GM12864 (cell line): ENCODE measurements around the gene ZNF598.

Experiments
- DNase-seq: peaks from one replicate; pipeline ENCODE4 v3.0.0-alpha.2; 2011; ENCODE audit warnings: low read depth
- H3K4me3 ChIP-seq: 2 replicates; pipeline ENCODE4 v1.5.1; 2011; ENCODE audit warnings: mild to moderate bottlenecking, low read depth, low read length, control low read depth
- CTCF ChIP-seq: IDR thresholded peaks from 2 replicates; pipeline ENCODE4 v1.5.1; 2011; ENCODE audit warnings: low read depth, mild to moderate bottlenecking, moderate library complexity, low read length, control low read depth, inconsistent platforms; ENCODE audit errors: missing control alignments

Gene ZNF598

DNA sequence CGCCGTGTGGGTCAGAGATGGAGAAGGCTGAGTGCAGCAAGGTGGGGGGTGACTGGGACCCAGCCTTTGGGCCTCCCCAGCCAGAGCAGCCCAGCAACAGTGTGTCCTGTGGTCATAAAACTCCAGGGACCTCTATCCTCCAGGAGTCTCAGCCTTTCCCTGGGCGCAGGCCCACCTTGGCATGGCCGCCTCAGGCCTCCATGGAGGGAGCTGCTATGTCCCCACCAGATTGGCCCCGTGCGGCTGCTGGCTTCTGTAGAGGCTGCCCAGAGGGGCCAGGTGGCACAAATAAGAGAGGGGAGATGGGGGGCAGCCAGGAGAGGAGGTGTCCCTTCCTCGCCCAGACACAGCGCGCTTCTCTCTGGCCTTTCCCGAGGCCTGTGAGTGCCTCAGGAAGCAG, 22.4 kb downstream of the ZNF598 start:
- H3K4me3 ChIP-seq, result no peak overlapping the region
- DNase-seq, result no peak
- TF ChIP-seq CTCF, result no peak

DNA sequence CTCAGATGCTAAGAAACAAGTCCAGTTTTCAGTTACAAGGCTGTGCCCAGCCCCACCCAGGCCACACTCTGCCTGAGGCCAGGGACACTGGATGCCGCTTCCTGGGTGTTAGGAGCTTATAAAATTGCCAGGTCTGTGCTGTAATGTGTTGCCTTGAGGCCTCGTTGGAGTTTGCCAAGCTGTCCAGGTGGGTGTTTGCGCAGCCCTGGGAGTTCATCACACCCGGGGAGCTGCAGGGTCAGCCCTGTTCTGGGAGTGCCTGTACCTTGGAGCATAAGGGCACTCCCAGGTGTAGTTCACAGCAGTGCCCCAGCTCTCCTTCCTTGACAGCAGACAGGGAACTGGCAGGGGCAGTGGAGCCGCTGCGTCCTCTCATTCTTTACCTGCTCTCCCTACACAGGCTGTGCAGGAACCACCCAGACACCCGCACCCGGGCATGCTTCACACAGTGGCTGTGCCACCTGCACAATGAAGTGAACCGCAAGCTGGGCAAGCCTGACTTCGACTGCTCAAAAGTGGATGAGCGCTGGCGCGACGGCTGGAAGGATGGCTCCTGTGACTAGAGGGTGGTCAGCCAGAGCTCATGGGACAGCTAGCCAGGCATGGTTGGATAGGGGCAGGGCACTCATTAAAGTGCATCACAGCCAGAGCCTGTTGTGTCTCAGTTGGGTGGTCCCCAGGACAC, 24.0 kb downstream of the ZNF598 start:
- no peak for TF ChIP-seq CTCF
- peak overlapping the region; percentile 66 for H3K4me3 ChIP-seq
- DNase-seq, result no peak

DNA sequence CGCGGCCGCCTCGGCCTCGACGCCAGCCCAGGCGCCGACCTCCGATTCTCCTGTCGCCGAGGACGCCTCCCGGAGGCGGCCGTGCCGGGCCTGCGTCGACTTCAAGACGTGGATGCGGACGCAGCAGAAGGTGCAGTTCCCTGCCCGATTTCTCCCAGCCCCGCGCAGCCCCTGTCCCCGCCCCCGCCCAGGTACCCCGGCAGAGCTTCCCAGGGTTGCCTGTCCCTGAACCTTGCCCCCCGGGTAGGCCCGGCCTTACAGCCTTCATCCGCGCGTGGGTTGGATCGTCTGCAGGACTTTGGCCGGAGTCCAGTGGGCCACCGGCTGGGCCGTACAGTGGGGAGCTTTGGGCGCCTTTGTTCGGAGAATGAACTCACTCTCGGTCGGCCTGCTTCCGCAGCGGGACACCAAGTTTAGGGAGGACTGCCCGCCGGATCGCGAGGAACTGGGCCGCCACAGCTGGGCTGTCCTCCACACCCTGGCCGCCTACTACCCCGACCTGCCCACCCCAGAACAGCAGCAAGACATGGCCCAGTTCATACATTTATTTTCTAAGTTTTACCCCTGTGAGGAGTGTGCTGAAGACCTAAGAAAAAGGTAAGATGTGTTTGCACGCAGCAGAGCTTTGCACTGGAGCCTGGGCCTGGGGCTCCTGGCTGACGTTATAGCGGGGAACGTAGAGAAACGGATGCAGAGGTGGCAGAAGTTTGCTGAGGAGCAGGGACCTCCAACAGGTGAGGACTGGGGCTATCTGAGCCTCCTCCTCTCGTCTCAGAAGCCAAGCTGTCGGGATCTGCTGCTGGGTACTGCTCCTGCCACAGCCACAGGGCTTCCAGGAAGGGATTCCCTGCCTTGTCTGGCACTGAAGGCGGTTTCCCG, 25.0 kb downstream of the ZNF598 start:
- no peak for DNase-seq
- H3K4me3 ChIP-seq, result peak overlapping the region; percentile 66
- TF ChIP-seq CTCF, result no peak

- peak; percentile 30 for TF ChIP-seq CTCF
- peak within 1 kb of the TSS; percentile 66 for H3K4me3 ChIP-seq
- no peak for DNase-seq
These were observed 25.9 kb downstream of the ZNF598 start, which contains the start of gene GFER for GRCh38 chr16:1983544-1984346. TSS of gene GFER (plus strand) at chr16:1984193. CDS start at chr16:1984219, 26 bp downstream.

- DNase-seq, result no peak
- TF ChIP-seq CTCF, result no peak
- peak overlapping the region; percentile 66 for H3K4me3 ChIP-seq
These were observed 26.6 kb downstream of the ZNF598 start for GRCh38 chr16:1982991-1983543.

DNA sequence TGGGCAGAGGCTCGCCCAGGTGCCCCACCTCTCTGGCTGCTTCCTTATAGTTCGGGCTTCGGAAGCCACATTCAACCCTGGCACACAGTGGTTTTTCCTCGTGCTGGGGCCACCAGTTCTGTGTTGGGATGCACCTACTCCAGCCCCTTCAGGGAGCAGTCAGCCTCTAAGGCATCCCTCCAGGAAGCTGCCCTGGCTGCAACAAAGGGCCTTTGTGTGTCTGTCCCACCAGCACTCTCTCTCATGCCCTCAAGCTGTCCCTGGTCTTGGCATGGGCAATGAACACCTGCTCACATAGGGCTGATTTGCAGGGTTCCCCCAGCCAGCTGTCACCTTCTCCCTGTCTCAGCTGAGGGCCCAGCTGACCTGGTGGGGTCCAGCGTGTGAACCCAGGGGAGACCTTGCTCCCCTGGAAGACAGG, 27.6 kb downstream of the ZNF598 start:
- TF ChIP-seq CTCF, result no peak
- no peak overlapping the region for H3K4me3 ChIP-seq
- DNase-seq, result no peak
